CD4-positive, alpha-beta T cell treated with Interleukin-17A for 1 hour (primary cell): Measurements from ENCODE around the gene PMP22.
"Not testable (repeated sequence)": the region's sequence is repeated elsewhere in the genome, so short reads cannot be mapped to it uniquely, and the experiment has no call there.

ENCODE experiments used
- DNase-seq: peaks from one replicate; pipeline ENCODE4 v3.0.0-alpha.2; 2020

Gene PMP22

DNA sequence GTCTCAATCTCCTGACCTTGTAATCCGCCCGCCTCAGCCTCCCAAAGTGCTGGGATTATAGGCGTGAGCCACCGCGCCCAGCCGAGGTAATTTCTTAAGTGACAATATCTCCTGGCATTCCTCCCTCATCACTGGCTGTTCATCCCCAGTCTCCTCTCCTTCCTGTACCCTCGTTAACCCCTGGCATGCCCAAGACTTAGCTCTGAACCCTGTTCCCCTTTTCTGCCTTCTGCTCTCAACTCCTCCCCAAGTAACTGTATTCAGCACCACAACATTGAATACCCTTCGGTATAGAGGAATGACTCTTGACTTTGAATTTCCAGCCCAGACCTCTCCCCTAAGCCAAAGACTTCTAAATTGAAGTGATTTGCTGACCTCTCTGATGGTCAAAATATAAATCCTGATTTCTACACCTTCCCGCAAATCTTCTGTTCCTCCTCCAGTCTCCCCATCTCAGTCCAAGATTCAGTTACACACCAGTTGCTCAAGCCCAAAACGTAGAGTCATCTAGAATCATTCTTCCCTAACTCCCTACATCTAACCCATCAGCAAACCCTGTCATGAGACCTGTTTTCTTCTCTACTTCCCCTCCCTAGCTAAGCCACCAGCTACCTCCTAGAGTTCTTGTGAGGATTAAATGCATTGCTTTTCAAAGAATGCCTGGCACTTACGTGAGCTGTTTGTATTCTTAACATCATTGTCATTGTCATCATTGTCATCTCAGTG is 14.8 kb downstream of the PMP22 start:
- DNase-seq: no peak

DNA sequence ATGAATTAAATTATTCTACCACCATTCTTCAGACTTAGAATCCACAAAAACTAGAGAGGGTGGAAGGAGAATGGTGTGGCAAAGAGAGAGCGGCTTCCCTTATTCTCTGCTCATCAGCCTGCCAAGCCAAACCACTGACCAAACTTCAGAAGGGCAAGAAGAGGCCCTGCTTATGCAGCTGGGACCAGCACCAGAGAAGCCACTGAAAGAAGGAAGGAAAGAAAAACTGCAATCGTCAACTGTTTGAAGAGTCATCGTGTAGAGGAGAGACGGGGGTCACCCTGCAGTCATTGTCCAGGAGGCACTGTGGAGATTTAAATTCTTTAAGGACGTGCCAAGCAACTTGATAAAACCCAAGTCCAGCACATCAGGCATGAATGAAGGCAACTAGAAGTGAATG is 15.6 kb downstream of the PMP22 start:
- DNase-seq: no peak

DNA sequence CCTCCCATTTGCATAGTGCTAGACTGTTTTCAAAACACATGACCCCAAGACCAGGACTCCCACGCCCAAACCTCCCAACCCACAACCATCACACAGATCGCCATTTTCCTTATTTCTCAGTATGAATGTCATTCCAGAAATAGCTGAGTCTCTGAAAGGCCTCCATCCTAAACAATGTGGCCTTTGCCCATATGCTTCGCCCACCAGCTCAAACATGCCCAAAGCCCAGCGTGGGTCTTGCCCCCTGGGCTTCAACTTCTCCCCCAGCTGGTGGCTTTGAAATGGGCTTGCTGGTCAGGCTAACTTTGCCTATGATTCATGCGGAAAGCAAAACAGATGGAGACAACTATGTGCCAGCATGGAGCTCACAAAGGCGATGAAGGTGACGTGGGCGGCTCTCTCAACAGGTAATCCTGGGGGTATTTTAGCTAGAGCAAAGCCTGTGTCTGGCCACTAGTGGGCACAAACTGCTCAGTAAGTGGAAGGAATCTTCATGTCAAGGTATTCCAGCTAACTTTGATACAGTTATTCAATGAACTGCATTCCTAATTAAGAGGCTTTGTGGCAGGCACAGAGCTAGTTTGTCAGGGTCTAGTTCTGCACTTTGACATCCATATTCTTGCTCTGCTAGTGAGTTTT is 17.1 kb downstream of the PMP22 start:
- DNase-seq: no peak

DNA sequence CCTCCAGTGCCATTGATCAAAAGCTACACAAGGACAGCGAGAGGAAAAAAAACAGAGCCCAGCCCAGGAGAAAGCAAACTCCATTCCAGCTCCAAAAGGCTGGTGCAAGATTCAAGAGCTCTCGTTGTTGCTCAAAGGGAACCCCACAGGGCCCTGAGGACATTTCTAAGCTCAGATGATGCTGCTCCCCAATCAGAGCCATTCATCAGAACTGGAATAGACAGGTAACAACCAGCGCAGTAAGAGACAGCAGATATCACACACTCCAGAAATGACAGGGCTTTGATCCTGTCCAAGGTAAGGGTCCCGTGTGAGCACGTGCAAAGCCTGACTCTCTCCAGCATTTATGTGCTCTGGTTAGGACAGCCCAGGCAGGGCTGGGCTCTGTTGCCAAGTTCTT is 20.1 kb downstream of the PMP22 start:
- no peak for DNase-seq

DNA sequence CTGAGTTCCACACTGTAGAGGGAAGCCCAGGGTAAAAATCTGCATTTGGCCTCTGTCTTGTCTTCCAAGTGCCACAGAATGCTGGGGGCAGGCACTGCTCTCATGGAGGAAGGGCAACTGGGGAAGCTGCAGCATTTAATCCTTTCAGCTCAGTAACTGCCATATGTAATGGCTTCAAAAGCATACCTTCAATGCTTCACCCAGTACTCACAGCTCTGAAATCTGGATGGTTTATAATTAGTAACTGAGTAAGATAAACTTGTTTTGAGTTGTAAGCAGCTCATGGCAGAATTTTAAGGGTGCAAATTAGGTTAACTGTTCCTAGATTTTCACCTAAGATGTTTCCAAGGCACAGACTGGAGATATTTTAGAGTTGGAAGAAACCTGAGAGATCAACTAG is 24.5 kb downstream of the PMP22 start:
- DNase-seq: no peak

DNA sequence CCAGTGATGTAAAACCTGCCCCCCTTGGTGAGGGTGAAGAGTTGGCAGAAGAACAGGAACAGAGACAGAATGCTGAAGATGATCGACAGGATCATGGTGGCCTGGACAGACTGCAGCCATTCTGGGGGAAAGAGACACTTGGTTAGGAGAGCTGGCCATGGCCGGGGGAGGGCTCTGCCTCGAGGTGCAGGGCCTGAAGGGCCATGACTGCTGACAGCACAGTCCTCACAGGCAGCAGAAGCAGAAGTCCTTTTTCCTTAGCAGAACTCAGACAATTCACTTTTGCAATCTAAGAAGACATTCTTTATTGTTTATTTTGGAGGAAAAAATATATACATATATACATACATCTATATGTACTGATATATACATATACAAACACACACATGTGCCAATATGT is 25.6 kb downstream of the PMP22 start:
- DNase-seq: no peak

DNA sequence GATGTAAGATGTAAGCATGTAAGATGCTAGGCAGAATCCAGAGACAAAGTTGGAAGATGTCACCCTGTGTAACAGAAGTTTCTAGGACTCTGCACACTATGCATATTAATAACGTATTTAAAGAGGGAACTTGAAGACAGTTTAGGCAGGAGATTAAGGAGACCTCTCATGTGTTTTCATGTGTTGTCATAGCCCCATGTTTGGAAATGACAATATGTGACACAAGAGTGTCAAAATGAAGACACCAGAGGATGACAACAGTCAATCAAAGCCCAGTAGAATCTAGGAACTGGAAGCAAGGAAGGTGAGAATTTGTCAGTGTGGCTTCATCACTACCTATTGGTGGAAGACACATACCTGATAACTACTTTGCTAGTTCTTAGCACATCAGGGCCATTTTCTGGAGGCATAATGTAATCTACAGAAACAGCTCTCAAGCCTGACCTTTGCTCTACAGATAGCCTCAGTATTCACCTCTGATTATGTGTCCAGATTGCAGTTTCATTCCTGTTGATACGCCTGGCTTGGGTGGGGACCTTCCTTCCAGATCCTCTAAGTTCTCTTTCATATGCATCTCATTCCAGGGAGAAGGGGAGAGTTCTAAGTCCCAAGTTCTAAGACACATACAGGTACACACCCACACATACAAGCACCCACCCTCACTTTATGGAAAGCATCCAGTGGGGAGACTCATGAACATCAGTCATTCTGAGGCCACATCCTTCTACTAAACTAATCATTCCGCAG is 26.3 kb downstream of the PMP22 start:
- no peak for DNase-seq

DNA sequence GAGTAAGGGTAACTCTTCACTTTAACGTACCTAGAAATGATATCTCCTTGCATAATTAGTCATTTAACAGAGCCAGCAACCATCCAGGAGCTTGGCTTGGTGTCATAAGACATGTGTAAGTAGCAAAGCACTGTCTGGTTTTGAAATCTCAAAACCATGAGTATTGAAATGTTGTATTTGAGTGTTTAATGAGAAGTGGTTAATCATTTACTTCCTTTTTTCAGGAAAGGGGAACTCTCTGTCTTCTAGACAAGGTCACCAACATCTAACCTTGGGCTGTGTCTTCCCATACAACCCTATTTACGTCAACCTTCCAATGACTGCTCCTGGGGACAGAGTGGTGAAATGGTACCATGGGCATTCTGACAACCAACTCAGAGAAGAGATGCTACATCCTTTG is 27.1 kb downstream of the PMP22 start:
- DNase-seq: peak; percentile 4

DNA sequence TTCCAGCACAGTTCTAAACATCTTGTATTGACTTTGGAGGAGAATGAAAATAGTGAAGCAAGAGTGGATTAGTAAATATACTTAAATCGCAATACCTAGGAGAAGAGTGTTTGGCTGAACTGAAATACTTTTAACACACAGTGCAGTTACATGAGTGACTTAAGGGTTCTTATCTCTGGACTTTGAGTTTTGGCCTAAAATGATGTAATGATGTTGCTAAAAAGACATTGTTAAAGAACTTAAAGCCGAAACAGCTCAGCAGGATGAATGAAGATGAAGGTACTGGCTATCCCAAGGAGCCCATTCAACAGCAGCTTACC is 28.1 kb downstream of the PMP22 start:
- DNase-seq: no peak

DNA sequence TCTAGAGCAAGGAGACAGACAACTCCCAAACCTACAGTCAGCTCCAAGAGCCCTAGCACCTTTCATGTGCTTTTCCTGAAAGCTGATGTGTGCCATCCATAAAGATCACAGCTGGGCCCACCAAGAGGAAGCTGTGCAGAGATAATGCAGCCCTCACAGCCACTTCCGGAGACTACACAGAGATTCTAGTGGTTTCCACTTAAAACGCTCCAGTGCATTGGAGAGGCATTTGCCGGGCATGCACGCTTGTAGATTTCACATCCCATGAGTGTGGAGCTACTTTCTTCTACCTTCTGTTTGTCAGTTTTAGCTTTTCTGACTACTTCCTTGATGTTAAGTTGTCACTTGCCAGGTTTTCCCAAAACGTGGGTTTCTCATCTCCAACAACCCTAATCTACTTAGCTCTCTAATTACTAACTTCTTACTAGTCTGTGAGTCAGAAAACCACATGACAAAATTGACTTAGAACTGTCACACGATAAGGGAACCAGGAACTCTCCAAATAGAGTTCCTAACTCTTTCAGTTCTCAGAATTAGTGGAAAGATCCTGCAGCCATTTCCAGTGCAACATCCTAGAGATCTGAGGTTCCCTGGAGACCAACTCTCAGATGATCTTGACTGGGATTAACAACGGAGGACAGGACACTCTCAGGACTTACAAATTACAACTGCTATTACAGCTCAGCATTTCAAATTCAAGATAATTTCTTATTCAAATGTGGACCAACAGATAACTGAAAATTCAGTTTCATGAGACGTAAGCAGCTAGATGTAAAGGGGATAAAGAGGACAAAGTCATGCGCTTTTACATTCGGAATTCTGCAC is 28.6 kb downstream of the PMP22 start:
- no peak for DNase-seq

DNA sequence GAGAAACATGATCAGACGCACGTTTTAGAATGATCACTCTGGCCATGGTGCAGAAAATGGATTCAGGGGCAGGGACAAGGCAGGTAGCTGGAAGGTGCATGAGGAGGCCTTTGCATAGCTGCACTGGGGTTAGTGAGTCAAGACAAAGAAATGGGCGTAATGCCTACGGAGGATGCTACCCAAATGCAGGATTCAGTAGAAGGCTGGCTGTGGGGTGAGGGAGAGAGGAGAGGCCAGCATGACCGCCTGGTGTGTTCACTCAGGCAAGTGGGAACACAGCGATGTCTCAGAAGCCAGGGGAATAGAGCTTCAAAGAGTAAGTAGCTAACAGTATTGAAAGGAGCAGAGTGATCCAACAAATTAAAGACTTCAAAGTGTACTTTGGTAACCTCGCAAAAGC is 31.2 kb downstream of the PMP22 start:
- no peak for DNase-seq

DNA sequence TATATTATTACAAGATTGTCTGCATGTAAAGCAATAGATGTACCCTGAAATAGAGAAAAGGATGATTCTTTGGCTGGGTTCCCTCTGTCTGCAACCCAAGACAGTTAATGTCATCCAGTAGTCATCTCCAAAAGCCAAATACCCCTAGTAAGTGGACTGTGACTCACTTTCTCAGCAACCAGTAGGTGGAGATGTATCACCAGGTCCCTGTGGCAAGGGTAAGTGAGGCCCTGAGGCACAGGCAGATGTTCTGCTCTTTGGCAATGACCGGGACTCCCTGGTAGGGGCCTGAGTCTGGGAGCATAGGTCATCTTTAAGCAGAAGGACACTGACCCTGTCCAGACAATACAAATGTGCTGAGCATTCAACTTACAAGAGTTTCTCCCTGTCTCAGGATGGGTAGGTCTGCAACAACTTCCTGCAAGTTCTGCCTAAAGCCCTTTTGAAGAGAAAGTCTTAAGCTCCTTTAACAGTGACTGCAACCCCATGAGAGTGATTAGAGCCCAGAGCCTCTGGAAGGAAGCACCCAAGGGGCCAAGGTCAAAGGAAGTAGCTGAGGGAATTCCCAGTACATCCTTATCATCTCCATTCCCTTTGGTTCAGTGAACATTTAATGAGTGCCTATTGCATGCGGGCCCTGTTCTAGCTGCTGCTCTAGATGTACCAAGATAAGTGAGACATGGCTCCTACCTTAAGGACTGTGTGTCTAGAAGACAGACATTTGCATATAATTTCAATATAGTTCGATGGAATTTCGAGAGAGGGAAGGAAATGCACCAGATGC is 31.9 kb downstream of the PMP22 start:
- DNase-seq: no peak

DNA sequence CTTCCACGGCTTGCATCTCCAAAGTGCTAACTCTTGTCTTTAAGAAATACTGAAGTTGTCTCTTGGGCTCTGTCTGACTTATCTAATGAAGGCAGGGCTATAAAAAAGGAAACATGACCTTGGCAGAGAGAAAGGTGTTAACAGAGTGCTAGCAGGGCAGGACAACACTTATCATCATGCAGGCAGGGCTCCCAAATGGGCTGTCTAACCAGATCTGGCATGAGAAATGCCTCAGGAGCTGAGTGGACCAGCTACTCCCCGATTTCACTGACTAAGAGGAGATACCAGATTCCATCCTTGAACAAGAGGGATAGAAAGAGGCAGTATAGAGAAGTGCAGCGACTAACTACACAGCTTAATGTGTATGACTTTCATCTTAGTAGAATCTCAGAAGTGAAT is 32.6 kb downstream of the PMP22 start:
- no peak for DNase-seq

DNA sequence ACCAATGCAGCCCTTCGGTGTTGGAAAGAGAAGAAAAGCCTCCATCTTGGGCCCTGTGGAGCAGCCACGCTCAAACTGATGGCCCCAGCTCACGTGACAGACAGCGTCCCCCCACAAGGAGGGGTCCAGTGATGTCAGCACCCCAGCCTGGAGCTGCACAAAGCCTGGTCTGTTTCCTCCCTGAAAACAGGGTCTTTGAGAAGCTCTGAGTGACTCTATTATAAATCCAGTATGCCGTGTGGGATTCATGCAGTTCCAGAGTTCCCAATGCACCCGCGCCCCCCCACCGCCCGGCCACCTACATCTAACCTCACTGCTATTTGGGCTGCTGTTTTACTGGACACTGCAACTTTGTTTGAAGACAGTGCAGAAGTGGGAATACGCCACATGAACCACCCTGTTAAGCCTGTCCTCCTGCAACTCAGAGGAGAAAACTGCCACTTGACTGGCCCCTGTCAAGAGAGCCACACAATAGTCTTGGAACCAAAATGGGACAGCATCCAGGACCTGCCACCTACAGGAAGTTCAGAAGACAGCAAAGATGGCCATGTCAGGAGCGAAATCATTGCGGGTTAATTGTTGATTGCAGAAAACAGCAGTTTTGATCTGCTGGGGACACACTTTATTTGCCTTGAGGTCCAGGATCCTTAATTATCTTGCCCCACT is 33.1 kb downstream of the PMP22 start:
- no peak for DNase-seq

DNA sequence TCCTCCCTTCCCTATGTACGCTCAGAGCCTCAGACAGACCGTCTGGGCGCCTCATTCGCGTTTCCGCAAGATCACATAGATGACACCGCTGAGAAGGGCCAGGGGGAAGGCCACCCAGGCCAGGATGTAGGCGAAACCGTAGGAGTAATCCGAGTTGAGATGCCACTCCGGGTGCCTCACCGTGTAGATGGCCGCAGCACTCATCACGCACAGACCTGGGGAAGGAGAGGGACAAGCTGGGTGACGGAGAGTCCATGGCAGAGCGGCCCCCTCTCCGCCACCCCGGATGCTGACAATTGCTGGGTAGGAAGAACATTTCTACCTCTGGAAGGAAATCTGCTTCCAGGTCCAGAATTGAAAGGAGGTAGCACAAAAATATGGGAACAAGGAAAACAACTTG is 34.3 kb downstream of the PMP22 start:
- DNase-seq: no peak

DNA sequence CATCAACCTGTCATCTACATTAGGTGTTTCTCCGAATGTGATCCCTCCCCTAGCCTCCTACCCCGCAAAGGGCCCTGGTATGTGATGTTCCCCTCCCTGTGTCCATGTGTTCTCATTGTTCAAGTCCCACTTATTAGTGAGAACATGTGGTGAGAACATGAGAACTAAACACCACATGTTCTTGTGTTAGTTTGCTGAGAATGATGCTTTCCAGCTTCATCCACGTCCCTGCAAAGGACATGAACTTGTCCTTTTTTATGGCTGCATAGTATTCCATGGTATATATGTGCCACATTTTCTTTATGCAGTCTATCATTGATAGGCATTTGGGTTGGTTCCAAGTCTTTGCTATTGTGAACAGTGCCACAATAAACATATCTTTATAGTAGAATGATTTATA is 43.3 kb downstream of the PMP22 start:
- not testable (repeated sequence) for DNase-seq

DNA sequence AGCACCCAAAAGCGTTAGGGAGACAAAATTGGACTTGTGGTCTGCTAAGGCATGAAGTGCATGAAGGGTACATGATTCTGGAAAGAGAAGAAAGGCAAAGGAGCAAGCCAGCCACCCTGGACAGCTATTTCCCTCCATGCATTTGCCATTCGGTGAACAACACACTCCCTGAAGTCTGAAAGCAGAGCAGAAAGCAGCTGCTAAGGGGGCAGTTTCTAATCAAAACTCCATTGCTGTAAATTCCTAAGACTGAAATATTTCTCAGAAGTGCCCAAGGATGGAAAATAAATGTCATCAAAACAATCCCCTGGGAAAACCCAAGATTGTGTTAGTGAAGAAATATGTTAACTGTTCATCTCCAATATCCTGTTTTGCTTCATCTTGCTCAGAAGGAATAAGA is 44.3 kb downstream of the PMP22 start:
- DNase-seq: no peak

DNA sequence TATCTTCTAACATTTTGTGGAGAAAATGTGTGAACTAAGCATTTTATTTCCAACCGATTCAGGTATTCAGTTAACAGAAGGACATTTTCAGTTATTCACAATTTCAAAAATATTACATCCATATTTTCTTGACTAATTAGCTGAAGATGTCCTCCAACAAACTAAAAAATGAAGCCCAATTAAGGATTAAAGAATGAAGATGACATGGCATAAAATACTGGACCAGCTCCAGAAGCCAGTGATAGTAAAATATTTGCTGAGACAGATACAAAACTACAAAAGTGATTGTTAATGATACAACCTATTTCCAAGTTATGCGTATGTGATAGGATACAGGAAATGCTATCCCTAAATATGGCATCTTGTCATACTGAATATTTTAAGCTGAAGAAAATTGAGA is 48.6 kb downstream of the PMP22 start:
- DNase-seq: no peak

DNA sequence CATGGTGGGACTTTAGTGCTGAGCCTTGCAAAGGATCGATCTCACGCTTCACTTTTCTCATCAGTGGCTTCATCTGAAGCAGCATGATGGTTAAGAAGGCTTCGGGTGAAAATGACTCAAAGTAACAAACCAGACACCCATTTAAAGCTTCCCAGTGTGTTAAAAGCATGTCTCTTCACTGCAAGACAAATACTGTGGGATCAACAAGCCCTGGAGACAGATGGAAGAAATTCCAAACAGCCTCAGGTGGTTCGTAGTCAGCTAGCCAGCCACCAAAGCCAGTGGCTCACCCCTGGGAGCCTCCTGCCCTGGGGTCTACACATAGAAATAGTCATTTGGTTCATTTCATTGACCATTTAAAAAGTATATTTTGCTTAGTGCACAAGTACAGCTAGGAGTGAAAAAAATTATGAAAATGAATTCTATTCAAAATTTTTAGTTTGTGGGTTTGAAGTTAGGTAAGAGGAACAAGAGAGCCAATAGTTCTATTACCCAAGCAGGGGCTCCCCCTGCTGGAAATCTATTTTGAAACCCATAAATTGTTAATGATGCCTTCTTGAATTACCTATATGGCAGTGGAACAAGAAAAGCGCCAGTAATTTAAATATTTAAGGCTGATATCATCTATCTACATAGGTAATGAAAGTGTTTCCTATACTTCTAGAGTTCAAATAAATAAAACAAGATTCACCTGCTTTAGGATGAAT is 51.6 kb downstream of the PMP22 start:
- DNase-seq: no peak

DNA sequence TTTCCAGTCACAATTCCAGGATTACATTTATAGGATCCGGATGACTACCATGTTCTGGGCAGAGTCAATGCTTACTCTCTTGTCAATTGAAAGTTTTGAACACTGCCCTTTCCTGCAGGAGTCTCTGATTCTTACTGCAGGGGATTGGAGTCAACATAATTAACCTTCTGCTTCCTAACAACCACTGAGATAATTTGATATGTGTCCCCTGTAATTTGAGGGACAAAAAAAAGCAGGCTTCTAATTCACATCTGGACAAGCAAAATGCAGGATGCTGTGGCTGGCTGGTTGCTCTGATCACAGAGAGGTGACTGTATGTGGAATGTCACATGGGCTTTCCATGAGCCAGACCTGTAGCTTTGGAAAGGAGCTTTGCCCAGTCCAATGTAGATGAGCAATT is 54.9 kb downstream of the PMP22 start:
- no peak for DNase-seq

DNA sequence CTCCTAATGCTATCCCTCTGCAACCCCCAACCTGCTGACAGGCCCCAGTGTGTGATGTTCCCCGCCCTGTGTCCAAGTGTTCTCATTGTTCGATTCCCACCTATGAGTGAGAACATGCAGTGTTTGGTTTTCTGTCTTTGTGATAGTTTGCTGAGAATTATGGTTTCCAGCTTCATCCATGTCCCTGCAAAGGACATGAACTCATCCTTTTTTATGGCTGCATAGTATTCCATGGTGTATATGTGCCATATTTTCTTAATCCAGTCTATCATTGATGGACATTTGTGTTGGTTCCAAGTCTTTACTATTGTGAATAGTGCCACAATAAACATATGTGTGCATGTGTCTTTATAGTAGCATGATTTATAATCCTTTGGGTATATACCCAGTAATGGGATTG is 62.1 kb downstream of the PMP22 start:
- not testable (repeated sequence) for DNase-seq
